Superior temporal gyrus (tissue), 1 donor: ENCODE measurements around the gene HSCB.
"Not testable (repeated sequence)": the region's sequence is repeated elsewhere in the genome, so short reads cannot be mapped to it uniquely, and the experiment has no call there.

Experiments
- DNase-seq: peaks from one replicate; pipeline ENCODE4 v3.0.0-alpha.2; 2016; ENCODE audit errors: extremely low spot score

HSCB gene, protein sequence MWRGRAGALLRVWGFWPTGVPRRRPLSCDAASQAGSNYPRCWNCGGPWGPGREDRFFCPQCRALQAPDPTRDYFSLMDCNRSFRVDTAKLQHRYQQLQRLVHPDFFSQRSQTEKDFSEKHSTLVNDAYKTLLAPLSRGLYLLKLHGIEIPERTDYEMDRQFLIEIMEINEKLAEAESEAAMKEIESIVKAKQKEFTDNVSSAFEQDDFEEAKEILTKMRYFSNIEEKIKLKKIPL

DNA sequence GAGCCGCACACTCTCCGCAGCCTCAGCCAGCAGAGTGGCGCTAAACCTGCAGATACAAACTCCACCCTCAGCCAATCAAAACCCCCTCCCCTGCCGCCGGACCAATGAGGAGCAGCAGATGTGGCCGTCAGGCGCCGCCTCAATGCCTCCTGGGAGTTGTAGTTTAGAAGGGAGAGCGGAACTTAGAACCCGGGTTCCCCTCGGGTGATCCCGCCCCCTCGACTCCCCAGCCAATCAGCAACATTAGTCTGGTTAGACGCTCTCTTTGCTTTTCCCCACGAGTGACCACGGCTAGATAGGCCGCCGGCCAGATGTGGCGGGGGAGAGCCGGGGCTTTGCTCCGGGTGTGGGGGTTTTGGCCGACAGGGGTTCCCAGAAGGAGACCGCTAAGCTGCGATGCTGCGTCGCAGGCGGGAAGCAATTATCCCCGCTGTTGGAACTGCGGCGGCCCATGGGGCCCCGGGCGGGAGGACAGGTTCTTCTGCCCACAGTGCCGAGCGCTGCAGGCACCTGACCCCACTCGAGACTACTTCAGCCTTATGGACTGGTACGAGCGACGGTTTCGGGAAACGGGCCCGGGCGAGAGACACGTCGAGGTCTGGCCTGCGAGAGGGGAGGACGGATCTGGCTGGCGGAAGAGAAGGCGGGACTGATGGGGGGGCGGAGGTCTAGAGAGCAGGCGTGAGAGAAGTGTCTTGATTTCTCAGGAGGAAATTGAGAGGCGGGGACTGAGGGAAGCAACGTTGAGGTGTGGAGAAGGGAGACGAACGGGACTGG lies at the start of gene HSCB, which contains the start of gene CHEK2:
Gene HSCB (plus strand): TSS at position 255 of the 777 bp plus-strand sequence. CDS start 57 bp downstream, at position 312.
Gene CHEK2 (minus strand): TSS at position 36 of the 777 bp plus-strand sequence. CDS start 7,099 bp downstream, outside the sequence.
- DNase-seq: peak; percentile 99

DNA sequence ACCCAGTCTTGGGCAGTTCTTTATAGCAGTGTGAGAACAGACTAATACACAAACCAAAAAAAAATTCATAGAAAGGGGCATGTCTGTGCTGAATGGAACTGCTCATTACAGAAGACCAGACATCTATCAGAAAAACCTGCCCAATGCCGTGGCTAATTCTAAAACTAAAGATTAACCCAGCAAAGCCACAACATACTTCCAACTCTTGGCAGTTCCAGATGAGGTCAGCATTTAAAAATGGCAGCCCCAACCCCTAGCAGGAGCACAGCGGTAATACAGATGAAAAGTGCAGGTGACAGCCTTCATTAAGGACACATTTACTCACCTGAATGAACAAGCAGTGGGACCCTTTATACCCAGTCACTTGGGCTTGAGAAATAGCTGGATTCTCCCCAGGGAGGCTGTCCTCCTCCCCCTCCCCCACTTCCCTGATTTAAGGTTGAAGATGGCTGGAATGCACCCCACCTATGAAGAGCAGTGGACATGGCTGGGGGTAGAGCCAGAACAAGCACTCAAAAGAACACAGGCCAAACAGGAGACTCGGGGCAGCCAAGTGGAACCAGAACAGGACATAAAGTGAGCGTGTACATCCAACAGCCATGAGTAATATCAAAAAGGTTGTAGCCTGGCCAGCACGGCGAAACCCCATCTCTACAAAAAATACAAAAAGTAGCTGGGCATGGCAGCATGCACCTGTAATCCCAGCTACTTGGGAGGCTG lies 48.6 kb upstream of the HSCB start:
- DNase-seq: not testable (repeated sequence)

DNA sequence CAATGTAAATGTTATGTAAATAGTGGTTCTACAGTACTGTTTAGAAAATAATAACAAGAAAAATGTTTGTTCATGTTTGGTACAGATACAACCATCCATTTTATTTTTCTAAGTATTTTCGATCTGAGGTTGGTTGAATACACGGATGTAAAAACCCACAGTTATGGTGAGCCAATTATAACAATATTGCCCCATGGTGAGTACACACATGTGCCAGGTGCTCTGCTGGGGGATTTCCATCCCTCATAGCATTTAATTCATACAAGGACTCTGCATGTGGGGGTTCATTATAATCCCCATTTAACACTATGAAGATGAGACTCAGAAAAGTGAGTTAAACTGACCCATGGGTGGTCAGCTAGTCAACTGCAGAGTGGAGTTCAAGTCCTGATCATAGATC lies 38.9 kb upstream of the HSCB start:
- DNase-seq: no peak

- DNase-seq: no peak
These were observed 38.4 kb upstream of the HSCB start for GRCh38 chr22:28703436-28703835.

- no peak for DNase-seq
These were observed 35.0 kb upstream of the HSCB start for GRCh38 chr22:28706845-28707244.

DNA sequence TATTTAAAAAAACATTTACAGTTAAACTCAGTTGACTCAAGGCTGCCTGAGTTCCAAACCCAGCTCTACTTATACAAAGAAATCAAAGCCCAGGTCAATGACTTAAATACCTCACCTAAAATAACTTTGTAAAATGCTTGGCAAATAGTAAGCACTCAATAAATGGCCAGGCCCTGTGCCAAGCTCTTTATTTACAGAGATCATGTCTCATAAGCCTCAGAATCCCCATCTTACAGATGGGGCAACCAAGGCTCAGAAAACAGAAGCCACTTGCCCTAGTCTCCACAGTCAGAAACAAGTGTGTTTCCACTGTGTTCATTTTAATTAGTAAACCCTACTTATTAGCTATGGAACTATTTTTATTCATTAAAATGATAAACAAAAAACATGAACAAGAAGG lies 31.7 kb upstream of the HSCB start:
- no peak for DNase-seq

DNA sequence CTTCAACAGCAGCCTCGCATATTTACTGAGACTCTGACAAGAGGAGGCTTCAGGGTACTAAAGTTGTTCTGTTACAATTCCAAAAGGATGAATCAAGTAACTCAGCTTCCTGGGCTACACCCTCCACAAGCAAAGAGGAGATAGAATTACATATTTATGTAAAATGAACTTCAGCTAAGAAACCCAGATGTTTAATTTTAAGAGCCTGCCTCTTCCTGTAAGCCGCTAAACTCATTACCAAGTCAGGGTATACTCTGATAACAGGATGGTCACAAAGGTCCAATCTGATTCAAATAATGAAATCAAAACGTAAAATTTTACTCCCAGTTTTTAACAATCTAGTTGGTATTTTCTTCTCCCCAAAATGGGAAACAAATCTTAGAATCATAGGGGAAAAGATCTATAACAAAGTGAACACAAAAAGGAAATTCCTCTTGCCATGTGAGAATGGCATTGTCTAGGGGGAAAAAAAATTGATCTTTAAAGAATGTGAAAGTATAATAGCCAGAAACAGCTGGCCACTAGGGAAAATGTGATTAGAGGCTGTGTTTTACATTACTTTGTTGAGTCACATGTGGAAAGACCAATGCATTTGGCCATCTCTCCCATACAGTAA lies 31.2 kb upstream of the HSCB start:
- DNase-seq: no peak

DNA sequence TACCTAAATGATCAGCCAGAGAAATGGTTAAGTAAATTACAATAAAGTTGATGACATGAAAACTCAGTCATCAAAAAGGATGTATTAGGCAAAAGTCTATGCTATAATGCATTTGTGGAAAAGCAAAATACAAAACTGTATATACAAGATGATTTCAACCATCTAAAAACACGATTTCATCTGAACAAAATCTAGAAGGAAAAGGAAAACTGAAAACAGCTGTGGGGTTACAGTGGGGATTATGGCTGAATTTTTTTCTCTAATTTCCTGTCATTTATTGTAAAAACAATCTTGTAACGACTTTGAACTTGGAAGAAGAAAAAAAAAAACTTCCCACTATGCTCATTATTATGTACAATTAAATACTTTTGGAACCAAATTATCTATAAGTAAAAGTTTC lies 30.5 kb upstream of the HSCB start:
- DNase-seq: no peak

- DNase-seq: no peak
These were observed 29.7 kb upstream of the HSCB start for GRCh38 chr22:28711820-28712777.

DNA sequence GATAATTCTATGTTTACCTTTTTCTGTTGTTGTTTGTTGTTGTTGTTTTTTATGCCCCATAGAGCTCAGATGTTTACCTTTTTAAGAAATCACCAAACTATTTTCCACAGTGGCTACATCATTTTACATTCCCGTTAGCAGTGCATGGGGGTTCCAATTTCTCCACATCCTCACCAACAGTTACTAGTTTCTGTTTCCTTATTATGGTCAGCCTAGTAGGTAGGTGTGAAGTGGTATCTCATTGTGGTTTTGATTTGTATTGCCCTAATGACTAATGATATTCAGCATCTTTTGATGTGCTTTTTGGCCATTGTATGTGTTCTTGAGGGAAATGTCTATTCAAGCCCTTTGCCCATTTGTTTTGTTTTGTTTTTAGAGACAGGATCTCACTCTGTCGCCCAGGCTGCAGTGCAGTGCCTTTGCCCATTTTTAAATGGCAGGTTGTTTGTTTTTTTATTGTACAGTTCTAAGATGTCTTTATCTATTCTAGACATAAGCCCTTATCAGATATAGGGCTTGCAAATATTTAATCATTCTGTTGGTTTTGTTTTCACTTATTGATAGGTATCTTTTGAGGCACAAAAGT lies 27.7 kb upstream of the HSCB start:
- DNase-seq: no peak

GRCh38 chr22:28715611-28716010 lies 26.2 kb upstream of the HSCB start:
- no peak for DNase-seq

- no peak for DNase-seq
These were observed 25.2 kb upstream of the HSCB start for GRCh38 chr22:28716686-28717085.

DNA sequence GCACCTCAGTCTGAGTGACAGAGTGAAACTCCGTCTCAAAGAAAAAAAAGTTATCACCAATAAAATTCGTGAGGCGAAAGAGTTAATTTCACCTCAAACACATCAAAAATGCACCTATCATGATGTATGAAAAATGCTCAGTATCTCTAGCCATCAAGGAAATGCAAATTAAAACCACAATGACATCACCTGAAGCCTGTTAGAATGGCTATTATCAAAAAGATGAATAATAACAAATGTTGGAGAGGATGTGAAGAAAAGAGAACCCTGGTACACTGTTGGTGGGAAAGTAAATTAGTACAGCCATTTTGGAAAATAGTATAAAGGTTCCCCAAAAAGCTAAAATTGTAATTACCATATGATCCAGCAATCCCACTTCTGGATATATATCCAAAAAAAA lies 23.8 kb upstream of the HSCB start:
- DNase-seq: no peak

DNA sequence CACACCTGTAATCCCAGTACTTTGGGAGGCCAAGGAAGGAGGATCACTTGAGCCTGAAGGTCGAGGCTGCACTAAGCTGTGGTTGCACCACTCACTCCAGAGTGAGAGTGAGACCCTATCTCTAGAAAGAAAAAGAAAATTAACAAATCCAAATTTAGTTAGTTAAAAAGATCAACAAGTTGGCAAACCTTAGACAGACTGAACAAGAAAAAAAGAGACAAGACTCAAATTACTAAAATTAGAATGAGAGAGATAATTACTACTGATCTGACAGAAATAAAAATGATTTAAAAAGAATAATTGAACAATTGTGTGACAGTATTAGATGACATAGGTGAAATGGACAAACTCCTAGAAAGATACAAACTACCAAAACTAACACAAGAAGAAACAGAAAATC lies 13.8 kb upstream of the HSCB start:
- no peak for DNase-seq

- DNase-seq: no peak
These were observed 13.1 kb upstream of the HSCB start for GRCh38 chr22:28728621-28729313.

- no peak for DNase-seq
These were observed 11.7 kb upstream of the HSCB start for GRCh38 chr22:28730179-28730578.

DNA sequence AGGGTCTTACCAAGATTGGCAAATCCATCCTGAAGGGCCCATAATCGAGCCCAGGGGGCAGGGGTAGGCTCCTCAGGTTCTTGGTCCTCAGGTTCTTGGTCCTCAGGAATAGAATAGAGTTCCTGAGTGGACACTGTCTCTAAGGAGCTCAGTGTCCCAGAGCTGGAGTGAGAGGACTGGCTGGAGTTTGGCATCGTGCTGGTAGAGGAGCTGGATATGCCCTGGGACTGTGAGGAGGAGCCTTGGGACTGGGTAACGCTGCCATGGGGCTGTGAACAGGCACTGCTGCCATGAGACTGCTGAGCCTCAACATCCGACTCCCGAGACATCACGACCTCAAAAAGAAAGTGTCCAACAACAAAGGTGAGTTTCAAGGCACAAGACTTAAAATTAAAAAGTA lies 7.4 kb upstream of the HSCB start:
- no peak for DNase-seq

DNA sequence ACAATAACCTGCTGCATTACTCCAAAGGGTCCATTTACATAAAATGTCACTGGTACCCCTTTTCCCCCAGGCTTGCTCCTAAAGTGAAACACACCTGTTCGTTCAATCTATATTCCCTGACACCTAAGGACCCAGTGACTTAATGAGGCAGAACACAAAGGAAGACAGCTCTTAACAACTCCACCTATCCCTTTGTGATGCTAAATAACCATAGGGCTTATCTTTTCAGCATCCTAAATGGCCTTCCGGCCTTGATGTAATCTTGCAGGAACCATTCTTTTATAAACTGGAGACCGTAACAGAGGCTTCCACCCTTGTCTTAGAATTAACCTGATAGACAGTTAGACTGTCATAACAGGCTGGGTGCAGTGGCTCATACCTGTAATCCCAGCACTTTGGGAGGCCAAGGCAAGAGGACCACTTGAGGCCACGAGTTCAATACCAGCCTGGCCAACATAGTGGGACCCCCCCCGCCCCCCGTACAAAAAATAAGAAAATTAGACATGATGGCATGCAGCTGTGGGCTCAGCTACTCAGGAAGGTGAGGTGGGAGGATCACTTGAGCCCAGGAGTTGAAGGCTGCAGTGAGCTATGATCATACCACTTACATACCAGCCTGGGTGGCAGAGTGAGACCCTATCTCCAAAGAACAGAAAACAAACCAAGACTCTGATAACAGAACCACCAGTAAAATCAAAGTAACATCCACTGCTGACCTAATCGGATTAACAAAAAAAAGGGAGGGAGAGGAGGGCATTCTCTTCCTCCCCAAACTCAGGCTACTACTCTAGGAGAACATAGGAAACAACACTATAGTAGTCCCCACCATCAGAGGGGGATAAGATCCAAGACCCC lies 5.3 kb upstream of the HSCB start:
- DNase-seq: no peak

DNA sequence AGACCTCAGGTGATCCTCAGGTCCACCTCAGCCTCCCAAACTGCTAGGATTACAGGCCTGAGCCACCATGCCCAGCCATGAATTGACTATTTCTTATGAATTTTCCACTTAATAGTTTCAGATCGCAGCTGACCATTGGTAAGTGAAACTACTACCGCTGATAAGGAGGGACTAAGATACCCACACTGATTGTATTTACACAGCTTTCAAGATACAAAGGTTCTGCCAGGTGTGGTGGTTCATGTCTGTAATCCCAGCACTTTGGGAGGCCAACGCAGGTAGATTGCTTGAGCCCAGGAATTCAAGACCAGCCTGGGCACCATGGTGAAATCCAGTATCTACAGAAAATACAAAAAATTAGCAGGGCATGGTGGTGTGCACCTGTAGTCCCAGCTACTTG lies 4.1 kb upstream of the HSCB start:
- DNase-seq: no peak
